SK-N-SH treated with all-trans-retinoic acid at 6 μM for 48 hours (cell line): ENCODE results near the gene AKAP1.

Experiments used
- ATAC-seq: fragments of 200-7000 bp; cut with Tn5 transposase; 3 replicates; pipeline ENCODE4 v1.9.1; 2020; ENCODE audit warnings: mild to moderate bottlenecking, moderate library complexity
- ARNTL ChIP-seq: fragments of 450-650 bp; formaldehyde crosslinking; IDR thresholded peaks from 2 replicates; pipeline ENCODE4 v1.5.0; 2020; ENCODE audit warnings: low read depth, mild to moderate bottlenecking, moderate library complexity, borderline replicate concordance
- BACH2 ChIP-seq: fragments of 250-450 bp; sonication (Bioruptor Pico); IDR thresholded peaks from 2 replicates; pipeline ENCODE4 v1.9.0; 2021; ENCODE audit warnings: mild to moderate bottlenecking, borderline replicate concordance
- CREB5 ChIP-seq: fragments of 250-450 bp; sonication (Bioruptor Pico); IDR thresholded peaks from 2 replicates; pipeline ENCODE4 v1.5.1; 2020; ENCODE audit warnings: low read depth, mild to moderate bottlenecking, moderate library complexity
- CSDC2 ChIP-seq: fragments of 250-450 bp; sonication (Bioruptor Pico); IDR thresholded peaks from 2 replicates; pipeline ENCODE4 v1.5.0; 2020; ENCODE audit warnings: mild to moderate bottlenecking, moderate library complexity
- CSRNP3 ChIP-seq: fragments of 250-450 bp; sonication (Bioruptor Pico); IDR thresholded peaks from 2 replicates; pipeline ENCODE4 v1.5.1; 2021; ENCODE audit warnings: mild to moderate bottlenecking, moderate library complexity
- ESRRG ChIP-seq: fragments of 250-450 bp; sonication (Bioruptor Pico); IDR thresholded peaks from 2 replicates; pipeline ENCODE4 v1.6.1; 2021; ENCODE audit warnings: mild to moderate bottlenecking
- GLIS3 ChIP-seq: fragments of 250-450 bp; sonication (Bioruptor Pico); IDR thresholded peaks from 2 replicates; pipeline ENCODE4 v1.5.0; 2020; ENCODE audit warnings: mild to moderate bottlenecking, moderate library complexity
- ISL1 ChIP-seq: fragments of 250-450 bp; sonication (Bioruptor Pico); IDR thresholded peaks from 2 replicates; pipeline ENCODE4 v2.1.2; 2022; ENCODE audit warnings: mild to moderate bottlenecking, moderate library complexity
- OSR1 ChIP-seq: fragments of 250-450 bp; sonication (Bioruptor Pico); IDR thresholded peaks from 2 replicates; pipeline ENCODE4 v1.8.0; 2022; ENCODE audit warnings: moderate library complexity, mild to moderate bottlenecking, inconsistent platforms
- PATZ1 ChIP-seq: fragments of 250-450 bp; sonication (Bioruptor Pico); IDR thresholded peaks from 2 replicates; pipeline ENCODE4 v1.8.0; 2020; ENCODE audit warnings: mild to moderate bottlenecking, moderate library complexity, borderline replicate concordance
- POU6F1 ChIP-seq: fragments of 250-450 bp; sonication (Bioruptor Pico); IDR thresholded peaks from 2 replicates; pipeline ENCODE4 v1.8.0; 2021; ENCODE audit warnings: low read depth, mild to moderate bottlenecking, moderate library complexity, borderline replicate concordance
- PPARA ChIP-seq: fragments of 250-450 bp; sonication (Bioruptor Pico); IDR thresholded peaks from 2 replicates; pipeline ENCODE4 v1.5.0; 2020; ENCODE audit warnings: mild to moderate bottlenecking, borderline replicate concordance
- RARB ChIP-seq: fragments of 250-450 bp; sonication (Bioruptor Pico); IDR thresholded peaks from 2 replicates; pipeline ENCODE4 v1.8.0; 2021; ENCODE audit warnings: mild to moderate bottlenecking, moderate library complexity
- SNAI2 ChIP-seq: fragments of 250-450 bp; sonication (Bioruptor Pico); IDR thresholded peaks from 2 replicates; pipeline ENCODE4 v1.5.0; 2020; ENCODE audit warnings: mild to moderate bottlenecking, moderate library complexity
- TCF4 ChIP-seq: fragments of 250-450 bp; sonication (Bioruptor Pico); IDR thresholded peaks from 2 replicates; pipeline ENCODE4 v1.8.0; 2021; ENCODE audit warnings: mild to moderate bottlenecking, moderate library complexity, borderline replicate concordance
- TOX ChIP-seq: fragments of 250-450 bp; sonication (Bioruptor Pico); IDR thresholded peaks from 2 replicates; pipeline ENCODE4 v1.8.0; 2021; ENCODE audit warnings: mild to moderate bottlenecking, moderate library complexity, borderline replicate concordance
- TSHZ2 ChIP-seq: fragments of 250-450 bp; sonication (Bioruptor Pico); IDR thresholded peaks from 2 replicates; pipeline ENCODE4 v1.5.0; 2020; ENCODE audit warnings: mild to moderate bottlenecking, moderate library complexity
- ZC3H10 ChIP-seq: fragments of 250-450 bp; sonication (Bioruptor Pico); IDR thresholded peaks from 2 replicates; pipeline ENCODE4 v1.5.1; 2021; ENCODE audit warnings: mild to moderate bottlenecking, moderate library complexity
- ZFP3 ChIP-seq: fragments of 250-450 bp; sonication (Bioruptor Pico); IDR thresholded peaks from 2 replicates; pipeline ENCODE4 v1.5.0; 2020; ENCODE audit warnings: mild to moderate bottlenecking, moderate library complexity
- ZFP30 ChIP-seq: fragments of 450-650 bp; formaldehyde crosslinking; IDR thresholded peaks from 2 replicates; pipeline ENCODE4 v1.5.0; 2022; ENCODE audit warnings: mild to moderate bottlenecking, moderate library complexity
- ZNF565 ChIP-seq: fragments of 450-650 bp; formaldehyde crosslinking; conservative IDR thresholded peaks from 2 replicates; pipeline ENCODE4 v1.5.0; 2020; ENCODE audit warnings: low read depth, mild to moderate bottlenecking, moderate library complexity
- ZNF70 ChIP-seq: fragments of 450-650 bp; formaldehyde crosslinking; IDR thresholded peaks from 2 replicates; pipeline ENCODE4 v1.5.0; 2020; ENCODE audit warnings: mild to moderate bottlenecking, moderate library complexity
- ZNF8 ChIP-seq: fragments of 450-650 bp; formaldehyde crosslinking; IDR thresholded peaks from 2 replicates; pipeline ENCODE4 v1.5.0; 2020; ENCODE audit warnings: mild to moderate bottlenecking, moderate library complexity

Gene AKAP1

GRCh38 chr17:57125406-57125805 lies 40.4 kb downstream of the AKAP1 start:
- no peak for ATAC-seq
- no peak for TF ChIP-seq ZFP3 (CRISPR knock-in tag)
- TF ChIP-seq CSDC2 = no peak
- TF ChIP-seq PPARA (CRISPR knock-in tag) = no peak
- TF ChIP-seq TOX (CRISPR knock-in tag) = no peak
- no peak for TF ChIP-seq PATZ1 (CRISPR knock-in tag)
- no peak for TF ChIP-seq ZFP30 (CRISPR knock-in tag)
- no peak for TF ChIP-seq OSR1 (CRISPR knock-in tag)
- no peak for TF ChIP-seq ZNF565
- no peak for TF ChIP-seq ZNF8 (CRISPR knock-in tag)
- no peak for TF ChIP-seq ZNF70 (CRISPR knock-in tag)
- TF ChIP-seq CSRNP3 (CRISPR knock-in tag) = no peak
- TF ChIP-seq GLIS3 (CRISPR knock-in tag) = no peak
- no peak for TF ChIP-seq POU6F1 (CRISPR knock-in tag)
- no peak for TF ChIP-seq ISL1
- no peak for TF ChIP-seq CREB5 (CRISPR knock-in tag)
- no peak for TF ChIP-seq BACH2
- TF ChIP-seq ZC3H10 (CRISPR knock-in tag) = no peak

- TF ChIP-seq SNAI2 (CRISPR knock-in tag) (no peak), ARNTL (CRISPR knock-in tag) (no peak), CSRNP3 (CRISPR knock-in tag) (no peak), ESRRG (no peak), ZFP3 (CRISPR knock-in tag) (no peak), ZNF70 (CRISPR knock-in tag) (no peak), PATZ1 (CRISPR knock-in tag) (no peak), BACH2 (no peak), OSR1 (CRISPR knock-in tag) (no peak), TCF4 (no peak), ISL1 (no peak), TOX (CRISPR knock-in tag) (no peak), POU6F1 (CRISPR knock-in tag) (no peak), RARB (no peak), ZFP30 (CRISPR knock-in tag) (no peak), CREB5 (CRISPR knock-in tag) (no peak), ZNF565 (no peak), TSHZ2 (CRISPR knock-in tag) (no peak), ZC3H10 (CRISPR knock-in tag) (no peak), PPARA (CRISPR knock-in tag) (no peak)
- TF ChIP-seq, all 23 proteins: peak for 0
- no peak for ATAC-seq
Observed at GRCh38 chr17:57125866-57126265, 40.8 kb downstream of the AKAP1 start.
